Gastrocnemius medialis (tissue), 4 donors: ENCODE data around the gene SCN5A. TPM values are rescaled to one million over a fixed set of nuclear protein-coding genes. Genes with fewer than 3 reads are reported as not detected.

Source experiments
- ATAC-seq, 2 donors: fragments of 150-250 bp; one replicate each; pipeline ENCODE4 v1.9.1; 2016
- DNase-seq, 2 donors: peaks; one replicate each; pipeline ENCODE4 v3.0.0-alpha.2; 2019
- H3K27ac ChIP-seq, 4 donors: fragments of 200-600 bp; sonication (generic); 1 replicate in 1 of 4; 2 replicates in 3 of 4; pipeline ENCODE4 v1.5.1; 2016 to 2018; ENCODE audit warnings: mild to moderate bottlenecking in 2 of 4, moderate library complexity in 1 of 4
- H3K27me3 ChIP-seq, 3 donors: fragments of 200-600 bp; sonication (generic) in 2 of 3; 1 replicate in 1 of 3; 2 replicates in 2 of 3; pipeline versions ENCODE4 v1.5.1 to v1.6.0; 2016 to 2019; ENCODE audit warnings: mild to moderate bottlenecking in 1 of 3, moderate library complexity in 1 of 3
- H3K36me3 ChIP-seq, 2 donors: fragments of 200-600 bp; sonication (generic) in 1 of 2; one replicate each; pipeline ENCODE4 v1.5.1; 2017 to 2018
- H3K4me1 ChIP-seq, 2 donors: fragments of 200-600 bp; sonication (generic) in 1 of 2; one replicate each; pipeline ENCODE4 v1.5.1; 2016 to 2017; ENCODE audit warnings: mild to moderate bottlenecking in 2 of 2
- H3K4me3 ChIP-seq, 4 donors: fragments of 200-600 bp; sonication (generic) in 3 of 4; 1 replicate in 1 of 4; 2 replicates in 3 of 4; pipeline ENCODE4 v1.5.1; 2016 to 2019; ENCODE audit warnings: mild to moderate bottlenecking in 2 of 4
- H3K9me3 ChIP-seq, 3 donors: fragments of 200-600 bp; sonication (generic) in 2 of 3; 1 replicate in 1 of 3; 2 replicates in 2 of 3; pipeline ENCODE4 v1.5.1; 2016 to 2019
- POLR2A ChIP-seq, 2 donors: fragments of 450-650 bp; IDR thresholded peaks; one replicate each; pipeline ENCODE4 v1.6.1; 2017; ENCODE audit warnings: antibody characterized with exemption in 2 of 2, mild to moderate bottlenecking in 2 of 2, moderate library complexity in 2 of 2
- in situ Hi-C, 4 donors: fragments of 200-750 bp; cut with MboI; loops; one replicate each; pipeline versions ENCODE4 v1.15.0 to v1.8.0; 2017; ENCODE audit warnings: low sequenced_read_pairs in 4 of 4
- intact Hi-C: fragments of 100-400 bp; cut with DNase I; formaldehyde crosslinking; loops from one replicate; pipeline ENCODE4 v1.15.1; 2023; ENCODE audit warnings: low total_unique reads
- total RNA-seq, 4 donors: library from RNA; depleted of rRNA; stranded (reverse); fragments of >200 nt; gene quantifications; one replicate each; pipeline versions ENCODE4 v1.1.0 to v1.2.3, GENCODE V29; 2016
- TF ChIP-seq, protein P1 (sequence below), 5 experiments: fragments of 450-650 bp in 3 of 5; fragments of 200-600 bp in 2 of 5; sonication (generic) in 2 of 5; IDR thresholded peaks in 4 of 5; conservative IDR thresholded peaks in 1 of 5; 1 replicate in 4 of 5; 2 replicates in 1 of 5; pipeline ENCODE4 v1.5.1; 2016 to 2019; ENCODE audit warnings: antibody characterized with exemption in 5 of 5, mild to moderate bottlenecking in 3 of 5, moderate library complexity in 3 of 5

The SCN5A gene
- total RNA-seq, 4 donors from 2014 or later = 0.05 to 4.3 (median 2.8) TPM; not detected in 1

DNA sequence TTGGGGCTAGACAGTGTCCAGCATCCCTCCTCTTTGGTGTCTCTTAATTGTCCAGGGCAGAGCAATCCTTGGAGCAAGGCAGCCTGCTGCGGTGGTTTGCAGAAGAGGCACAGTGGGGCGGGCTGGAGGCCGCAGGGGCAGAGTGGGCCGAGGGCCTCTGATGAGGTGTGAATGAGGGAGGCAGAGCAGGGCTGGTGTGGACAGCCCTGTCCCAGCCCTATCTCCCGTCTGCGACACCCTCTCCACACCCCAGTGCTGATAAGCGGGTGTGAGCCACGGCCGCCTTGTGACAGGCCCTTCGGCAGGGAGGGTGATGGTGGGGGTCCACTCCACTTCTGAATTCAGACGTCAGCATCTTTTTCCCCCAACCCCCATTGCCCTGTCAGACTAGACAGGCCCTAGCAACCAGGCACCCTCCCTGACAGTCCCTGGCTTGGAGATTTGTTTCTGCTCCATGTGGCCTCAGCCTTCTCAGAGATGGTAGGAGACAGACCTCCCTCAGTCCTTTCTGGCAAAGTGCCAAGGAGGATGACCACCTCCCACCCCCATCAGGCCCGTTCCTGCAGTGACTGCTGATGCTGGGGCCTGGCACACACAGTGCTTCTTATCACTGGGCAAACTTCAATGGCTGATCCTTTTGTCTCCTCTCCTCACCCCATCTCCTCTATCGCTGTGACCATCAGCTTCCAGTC, 116.1 kb downstream of the SCN5A start:
- Histone ChIP-seq H3K4me3 (no peak overlapping the region), H3K27me3 (no peaks in the 10 kb centered on the region), H3K9me3 (no peaks in the 10 kb centered on the region), H3K27ac (no peak overlapping the region), H3K4me1 (no peaks in the 10 kb centered on the region), H3K36me3 (no peaks in the 10 kb centered on the region)
- DNase-seq = no peak
- no peak for ATAC-seq
- intact Hi-C loops = loop anchor here (10.0 kb wide), 1 partner anchor 911 kb away; no protein-coding TSS in a partner anchor
- TF ChIP-seq POLR2A (IDR thresholded peaks at IDR 0.05) = no peak
- TF ChIP-seq, protein P1, sequence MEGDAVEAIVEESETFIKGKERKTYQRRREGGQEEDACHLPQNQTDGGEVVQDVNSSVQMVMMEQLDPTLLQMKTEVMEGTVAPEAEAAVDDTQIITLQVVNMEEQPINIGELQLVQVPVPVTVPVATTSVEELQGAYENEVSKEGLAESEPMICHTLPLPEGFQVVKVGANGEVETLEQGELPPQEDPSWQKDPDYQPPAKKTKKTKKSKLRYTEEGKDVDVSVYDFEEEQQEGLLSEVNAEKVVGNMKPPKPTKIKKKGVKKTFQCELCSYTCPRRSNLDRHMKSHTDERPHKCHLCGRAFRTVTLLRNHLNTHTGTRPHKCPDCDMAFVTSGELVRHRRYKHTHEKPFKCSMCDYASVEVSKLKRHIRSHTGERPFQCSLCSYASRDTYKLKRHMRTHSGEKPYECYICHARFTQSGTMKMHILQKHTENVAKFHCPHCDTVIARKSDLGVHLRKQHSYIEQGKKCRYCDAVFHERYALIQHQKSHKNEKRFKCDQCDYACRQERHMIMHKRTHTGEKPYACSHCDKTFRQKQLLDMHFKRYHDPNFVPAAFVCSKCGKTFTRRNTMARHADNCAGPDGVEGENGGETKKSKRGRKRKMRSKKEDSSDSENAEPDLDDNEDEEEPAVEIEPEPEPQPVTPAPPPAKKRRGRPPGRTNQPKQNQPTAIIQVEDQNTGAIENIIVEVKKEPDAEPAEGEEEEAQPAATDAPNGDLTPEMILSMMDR (IDR thresholded peaks at IDR 0.05 in 4 of 5, conservative IDR thresholded peaks at IDR 0.05 in 1 of 5) = no peak
- in situ Hi-C loops = loop anchor here in 1 of 4 donors (25.0 kb wide), 1 partner anchor 479 kb away; no protein-coding TSS in a partner anchor

DNA sequence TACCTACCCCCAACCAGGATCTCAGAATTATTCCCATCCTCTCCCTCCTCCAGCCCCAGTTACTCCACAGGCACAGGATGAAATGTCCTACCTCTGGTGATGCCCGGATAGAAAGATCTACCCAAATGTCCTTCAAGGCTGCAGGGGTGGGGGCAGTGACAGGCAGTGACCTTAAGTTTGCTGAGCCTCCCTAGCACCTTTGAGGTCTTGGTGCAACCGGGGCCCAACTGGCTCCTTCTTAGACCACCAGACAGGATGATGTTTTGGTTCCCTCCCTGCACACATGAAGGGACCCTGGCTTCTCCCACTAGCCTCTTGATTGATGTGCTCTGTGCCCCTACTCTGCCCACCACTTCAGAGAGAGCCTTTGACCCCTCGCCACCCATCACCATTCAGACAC, 117.0 kb downstream of the SCN5A start:
- Histone ChIP-seq H3K27me3 (no peaks in the 10 kb centered on the region), H3K4me1 (no peaks in the 10 kb centered on the region), H3K36me3 (no peaks in the 10 kb centered on the region), H3K9me3 (no peaks in the 10 kb centered on the region), H3K27ac (no peak overlapping the region), H3K4me3 (no peak overlapping the region)
- ATAC-seq (no peak), DNase-seq (no peak)
- in situ Hi-C loops = loop anchor here in 1 of 4 donors (25.0 kb wide), 1 partner anchor 480 kb away; no protein-coding TSS in a partner anchor
- TF ChIP-seq, protein P1 (IDR thresholded peaks at IDR 0.05 in 4 of 5, conservative IDR thresholded peaks at IDR 0.05 in 1 of 5) = no peak
- no peak for TF ChIP-seq POLR2A (IDR thresholded peaks at IDR 0.05)
- intact Hi-C loops = loop anchor here (10.0 kb wide), 1 partner anchor 912 kb away; no protein-coding TSS in a partner anchor

DNA sequence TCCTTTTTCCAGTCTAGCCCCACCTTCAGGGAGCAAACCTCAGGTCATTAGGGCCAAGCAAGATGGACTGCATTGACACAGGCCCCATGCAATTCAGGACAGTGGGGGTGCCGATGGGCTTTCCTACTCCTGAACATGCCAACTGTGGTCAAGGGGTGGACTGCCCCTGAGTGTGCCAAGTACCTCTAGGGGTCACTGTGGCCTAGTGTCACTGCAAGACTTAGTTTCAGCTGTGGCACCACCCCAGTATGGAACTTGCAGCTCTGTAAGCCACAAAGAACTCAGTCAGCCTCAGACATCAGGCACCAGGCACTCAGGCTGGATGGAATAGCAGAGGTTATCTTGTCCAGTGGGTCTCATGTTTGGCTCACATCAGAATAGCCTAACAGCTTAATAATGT, 121.0 kb downstream of the SCN5A start:
- Histone ChIP-seq H3K4me3 (no peak overlapping the region), H3K4me1 (no peaks in the 10 kb centered on the region), H3K9me3 (no peaks in the 10 kb centered on the region), H3K27ac (no peak overlapping the region), H3K36me3 (peaks cover 0 to 25% of the 10 kb centered on the region in 2 donors), H3K27me3 (no peaks in the 10 kb centered on the region)
- TF ChIP-seq, protein P1 (IDR thresholded peaks at IDR 0.05 in 4 of 5, conservative IDR thresholded peaks at IDR 0.05 in 1 of 5) = no peak
- no peak for TF ChIP-seq POLR2A (IDR thresholded peaks at IDR 0.05)
- in situ Hi-C loops (loop anchor here in 3 of 4 donors (10.0 to 25.0 kb wide), 2 partner anchors 116 to 484 kb away; partner anchors contain the start of gene SCN5A (in 3 of the 3)), intact Hi-C loops (no loop called here)
- DNase-seq (no peak), ATAC-seq (no peak)

DNA sequence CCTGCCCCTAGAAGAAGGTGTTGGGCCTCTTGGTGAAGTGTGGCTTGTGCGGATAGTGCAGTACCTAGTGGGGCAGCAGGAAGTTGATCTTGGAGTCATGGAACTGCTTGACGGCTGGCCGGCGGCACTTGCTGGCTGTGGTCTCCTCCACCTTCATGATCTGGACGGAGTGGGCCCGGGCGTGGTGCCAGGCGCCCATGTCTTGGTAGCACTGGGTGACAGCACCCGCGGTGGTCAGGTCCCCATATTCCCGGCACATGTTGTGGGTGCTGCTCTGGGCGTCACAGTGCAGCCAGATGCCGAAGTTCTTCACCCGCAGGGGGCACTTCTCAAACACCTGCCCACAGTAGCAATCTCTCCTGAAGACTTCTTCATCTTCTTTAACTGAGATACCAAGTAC, 122.7 kb downstream of the SCN5A start:
- no peaks in the 10 kb centered on the region for H3K4me1 ChIP-seq
- H3K36me3 ChIP-seq = peaks cover 0 to 26% of the 10 kb centered on the region in 2 donors
- H3K4me3 ChIP-seq = no peak overlapping the region
- TF ChIP-seq POLR2A (IDR thresholded peaks at IDR 0.05) = no peak
- TF ChIP-seq, protein P1 (IDR thresholded peaks at IDR 0.05 in 4 of 5, conservative IDR thresholded peaks at IDR 0.05 in 1 of 5) = no peak
- DNase-seq (no peak), ATAC-seq (no peak)
- no peak overlapping the region for H3K27ac ChIP-seq
- in situ Hi-C loops (loop anchor here in 3 of 4 donors (10.0 to 25.0 kb wide), 2 partner anchors 118 to 486 kb away; partner anchors contain the start of gene SCN5A (in 3 of the 3)), intact Hi-C loops (no loop called here)
- no peaks in the 10 kb centered on the region for H3K9me3 ChIP-seq
- H3K27me3 ChIP-seq = no peaks in the 10 kb centered on the region
